ENCODE results near the gene ZNRF2. TPM values are rescaled to one million over a fixed set of nuclear protein-coding genes. Genes with fewer than 3 reads are reported as not detected.
"Not testable (repeated sequence)": the region's sequence is repeated elsewhere in the genome, so short reads cannot be mapped to it uniquely, and the experiment has no call there.

ZNRF2 gene
- polyA plus RNA-seq, 1 donor = 11.7 TPM

DNA sequence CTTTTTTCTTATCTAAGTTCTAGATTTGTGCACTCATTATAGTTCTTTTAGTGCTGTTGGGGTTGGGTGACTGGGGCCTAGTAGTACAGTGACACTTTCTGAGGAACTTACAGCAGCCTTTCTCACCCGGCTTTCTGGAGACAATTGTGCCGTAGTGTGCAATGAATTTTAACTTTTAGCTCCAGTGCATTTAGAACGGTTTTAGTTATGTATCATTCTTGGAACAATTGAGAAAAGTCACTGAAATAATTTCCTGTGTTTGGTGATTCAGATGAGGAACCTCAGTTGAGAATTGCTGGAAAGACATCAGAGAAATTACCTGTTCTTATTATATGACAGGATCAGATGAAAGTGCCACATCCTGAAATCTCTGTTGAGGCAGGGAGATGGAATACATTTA is 3.2 kb downstream of the ZNRF2 start:
- DNase-seq (ENCODE audit: low read depth) = not testable (repeated sequence)

DNA sequence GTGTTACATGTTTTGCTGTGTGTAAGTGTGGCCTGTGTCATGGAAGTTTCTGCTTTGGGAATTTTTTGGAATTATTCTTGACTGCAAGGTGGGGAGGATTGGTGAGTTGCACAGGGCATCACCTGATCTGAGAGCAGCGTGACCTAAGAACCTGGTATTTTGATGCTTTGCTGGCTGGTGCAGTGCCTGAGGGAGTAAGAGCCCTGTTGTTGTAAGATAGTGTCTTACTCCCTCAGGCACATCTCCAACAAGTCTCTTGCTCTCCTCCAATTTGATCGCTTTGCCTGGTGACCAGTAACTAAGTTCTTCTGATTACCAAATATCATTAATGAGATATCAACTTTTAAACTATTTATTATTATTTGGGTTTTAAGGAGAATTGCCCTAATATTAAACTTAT is 5.2 kb downstream of the ZNRF2 start:
- not testable (repeated sequence) for DNase-seq (ENCODE audit: low read depth)

DNA sequence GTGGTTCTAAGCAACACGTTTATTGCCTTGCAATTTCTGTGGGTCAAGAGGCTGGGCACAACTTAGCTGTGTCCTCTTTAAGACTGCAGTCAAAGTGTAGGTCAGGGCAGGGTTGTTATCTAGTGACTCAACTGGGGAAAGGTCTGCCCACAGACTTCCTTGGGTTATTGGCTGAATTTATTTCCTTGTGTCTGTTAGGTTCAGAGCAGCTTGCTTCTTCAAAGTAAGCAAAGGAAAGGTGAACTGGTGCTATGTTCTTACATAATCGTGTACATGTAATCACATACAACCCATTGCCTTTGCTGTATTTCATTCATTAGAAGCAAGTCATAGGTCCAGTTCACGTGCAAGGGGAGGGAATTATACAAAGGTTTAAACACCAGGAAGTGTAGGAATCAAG is 5.9 kb downstream of the ZNRF2 start:
- not testable (repeated sequence) for DNase-seq (ENCODE audit: low read depth)

DNA sequence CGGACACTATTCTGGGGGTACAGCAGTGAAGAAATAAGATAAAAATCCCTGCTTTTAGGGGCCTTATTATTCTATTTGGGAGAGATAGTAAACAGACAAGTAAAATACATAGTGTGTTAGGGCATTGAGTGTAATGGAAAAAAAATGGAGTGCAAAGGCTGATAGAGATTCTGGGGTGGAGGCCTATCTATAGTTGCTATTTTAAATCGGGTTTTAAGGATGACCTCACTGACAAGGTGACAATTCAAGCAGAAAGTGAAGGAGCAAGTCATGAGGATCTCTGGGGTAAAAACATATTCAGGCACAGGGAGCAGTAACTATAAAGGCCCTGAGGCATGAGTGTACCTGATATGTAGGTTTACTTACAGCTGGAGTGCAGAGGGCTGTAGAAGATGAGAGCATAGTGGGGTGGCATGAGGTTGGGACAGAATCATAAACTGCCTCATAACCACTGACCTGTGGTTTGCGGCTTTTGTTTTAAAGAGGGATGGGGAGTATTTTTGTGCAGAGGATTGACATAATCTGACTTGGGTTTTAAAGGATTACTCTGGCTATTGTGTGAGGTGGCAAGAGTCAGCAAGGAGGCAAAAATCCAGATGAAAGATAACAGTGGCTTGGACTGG is 8.1 kb downstream of the ZNRF2 start:
- not testable (repeated sequence) for DNase-seq (ENCODE audit: low read depth)

DNA sequence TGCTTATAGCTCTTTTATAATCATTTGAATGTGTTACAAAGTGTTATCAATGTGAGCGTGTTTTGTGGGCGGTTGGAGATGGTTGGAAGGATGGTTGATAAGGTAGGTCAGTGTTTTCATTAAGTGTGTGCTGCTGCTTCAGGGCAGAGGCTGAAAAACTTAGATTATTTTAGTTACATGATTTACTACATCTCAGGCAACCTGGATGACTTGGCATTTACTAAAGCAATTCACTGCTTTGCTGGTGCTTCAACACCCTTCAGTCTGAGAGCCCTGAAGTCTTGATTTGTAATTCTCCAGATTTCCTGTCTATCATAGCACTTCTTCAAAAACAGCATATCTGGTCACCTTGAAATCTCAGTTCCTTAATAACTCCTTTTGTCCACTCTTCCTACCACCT is 11.9 kb downstream of the ZNRF2 start:
- not testable (repeated sequence) for DNase-seq (ENCODE audit: low read depth)

DNA sequence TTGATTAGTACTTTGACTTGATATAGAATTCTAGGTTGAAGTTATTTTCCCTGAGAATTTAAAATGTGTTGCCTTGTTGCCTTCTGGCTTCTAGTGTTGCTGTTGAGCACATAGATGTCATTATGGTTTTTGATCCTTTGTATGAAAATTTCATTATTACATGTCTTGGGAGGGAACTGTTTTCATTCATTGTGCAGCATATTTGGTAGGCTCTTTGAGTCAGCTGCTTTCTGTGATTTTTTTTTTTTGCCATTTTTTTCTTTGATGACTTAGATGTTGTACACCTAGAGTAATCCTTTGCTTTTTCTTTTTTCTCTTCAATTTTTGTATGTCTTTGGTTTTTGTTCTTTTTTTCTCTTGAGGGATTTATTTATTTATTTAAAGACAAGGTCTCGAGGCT is 13.1 kb downstream of the ZNRF2 start:
- not testable (repeated sequence) for DNase-seq (ENCODE audit: low read depth)

DNA sequence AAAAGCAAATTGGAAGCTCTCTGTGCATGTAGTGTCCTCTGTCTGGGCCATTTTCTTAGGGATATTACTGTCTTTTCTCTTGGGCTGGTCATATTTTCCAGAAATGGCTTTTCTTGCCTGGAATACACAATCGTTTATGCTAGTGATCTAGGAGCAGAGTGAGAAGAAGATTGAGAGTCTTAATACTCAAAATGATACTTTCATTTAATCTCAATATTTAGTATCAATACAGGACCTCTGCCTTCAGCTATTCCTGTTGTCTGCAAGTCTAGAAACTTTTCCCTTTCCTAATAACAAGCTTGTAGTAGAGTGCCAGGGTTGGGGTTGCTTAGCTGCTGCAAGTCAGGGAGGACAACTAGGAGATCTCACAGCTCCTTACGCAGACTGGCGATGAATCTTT is 14.0 kb downstream of the ZNRF2 start:
- DNase-seq (ENCODE audit: low read depth) = not testable (repeated sequence)

DNA sequence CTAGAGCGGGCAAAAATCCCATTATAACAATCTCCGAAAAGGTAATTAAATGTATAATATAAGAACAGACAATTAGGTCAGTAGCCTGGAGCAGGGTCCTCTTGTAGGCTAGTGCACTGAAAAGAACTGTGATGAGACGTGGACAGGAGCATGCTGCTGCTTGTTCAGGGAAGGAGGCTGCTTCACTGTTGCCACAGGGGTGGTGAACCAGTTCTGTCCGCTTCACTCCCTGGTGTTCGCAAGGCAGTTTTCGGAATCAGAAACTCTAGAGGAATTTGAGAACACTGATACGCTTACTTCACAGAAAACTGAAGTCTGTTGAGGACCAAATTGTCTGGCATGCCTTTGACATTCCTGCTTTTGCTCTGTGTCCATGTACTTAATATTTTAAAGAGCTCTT is 17.4 kb downstream of the ZNRF2 start:
- no peak for DNase-seq (ENCODE audit: low read depth)

DNA sequence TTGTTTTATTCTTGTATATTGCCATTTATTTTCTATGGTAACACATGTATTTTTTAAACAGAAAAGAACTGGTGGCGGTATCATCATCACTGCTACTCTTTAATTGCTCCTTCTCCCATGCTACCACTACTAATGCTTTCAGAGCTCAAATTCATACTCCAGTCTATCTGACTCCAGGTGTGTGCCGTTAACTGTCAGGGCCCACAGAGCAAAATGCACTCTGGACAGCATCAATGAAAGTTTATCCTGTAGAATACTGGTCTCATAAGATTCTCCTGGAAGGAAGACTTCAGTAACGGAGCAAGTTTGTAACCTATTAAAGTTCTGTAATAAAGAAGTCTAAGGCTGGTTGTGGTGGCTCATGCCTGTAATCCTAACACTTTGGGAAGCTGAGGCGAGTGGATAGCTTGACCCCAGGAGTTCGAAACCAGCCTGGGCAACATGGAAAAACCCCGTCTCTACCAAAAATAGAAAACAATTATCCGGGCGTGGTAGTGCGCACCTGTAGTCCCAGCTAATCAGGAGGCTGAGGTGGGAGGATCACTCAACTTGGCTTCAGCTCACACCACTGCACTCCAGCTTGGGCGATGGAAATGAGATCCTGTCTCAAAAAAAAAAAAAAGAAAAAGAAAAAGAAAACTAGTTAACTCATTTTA is 18.4 kb downstream of the ZNRF2 start:
- DNase-seq (ENCODE audit: low read depth) = no peak

DNA sequence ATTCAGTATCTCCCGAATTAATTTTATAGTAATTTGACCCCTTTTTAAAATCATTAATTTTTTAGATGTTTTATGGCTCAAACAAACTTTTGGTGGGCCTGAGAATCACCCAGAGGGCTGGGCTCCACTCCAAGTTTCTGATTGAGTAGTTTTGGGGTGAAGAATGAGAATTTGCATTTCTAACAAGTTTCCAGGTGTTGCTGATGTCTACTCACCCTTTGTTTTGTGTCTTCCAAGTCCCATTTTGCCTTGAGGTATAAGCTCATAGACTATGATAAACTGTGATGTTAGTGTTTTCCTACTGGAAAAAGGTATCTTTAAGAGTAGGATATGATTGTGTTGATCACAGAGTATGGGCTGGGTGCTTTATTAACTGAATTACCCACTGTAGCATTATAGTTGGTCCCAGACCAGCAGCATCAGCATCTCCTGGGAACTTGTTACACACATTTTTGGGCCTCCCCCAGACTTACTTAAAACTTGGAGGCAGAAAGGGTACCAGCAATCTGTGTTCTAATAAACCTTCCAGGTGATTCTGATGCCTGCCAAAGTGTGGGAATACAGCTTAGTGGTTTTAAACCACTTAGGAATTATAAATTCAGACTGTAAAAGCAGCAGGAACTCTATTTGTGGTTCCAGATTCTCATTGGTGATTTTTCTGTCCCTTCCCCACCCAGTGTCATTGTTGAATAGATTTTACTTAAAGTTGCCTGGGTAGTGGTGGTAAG is 19.1 kb downstream of the ZNRF2 start:
- no peak for DNase-seq (ENCODE audit: low read depth)

DNA sequence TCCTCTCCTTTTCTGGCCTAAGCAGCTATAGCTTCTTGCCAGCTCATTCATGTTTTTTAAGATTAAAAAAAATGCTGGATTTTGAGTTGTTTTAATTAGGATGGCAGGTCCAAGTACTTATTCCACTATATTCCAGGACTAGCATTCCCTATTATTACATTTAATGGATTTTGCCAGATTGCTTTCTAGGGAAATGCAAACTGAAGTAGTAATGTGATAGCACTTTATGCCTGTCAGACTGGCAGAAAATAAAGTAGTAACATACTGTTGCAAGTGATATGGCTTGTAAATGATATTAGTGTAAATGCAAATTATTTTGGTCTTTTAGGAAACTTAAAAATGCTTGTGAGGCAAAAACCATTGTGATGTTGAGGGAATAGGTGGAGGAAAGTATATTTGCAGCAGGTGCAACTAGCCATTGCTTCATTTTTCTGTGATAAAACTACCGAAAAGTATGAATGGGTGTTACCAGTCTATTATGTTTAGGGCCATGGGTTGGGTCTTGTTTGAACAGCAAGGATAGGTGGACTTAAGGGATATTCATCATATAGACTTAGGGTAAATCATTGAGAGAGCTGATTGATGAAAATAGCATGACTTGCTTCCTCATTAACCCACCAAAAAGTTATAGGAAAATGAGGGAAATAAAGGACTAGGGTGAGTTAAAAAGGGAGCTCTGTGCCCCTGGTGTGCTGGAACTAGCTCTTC is 19.9 kb downstream of the ZNRF2 start:
- no peak for DNase-seq (ENCODE audit: low read depth)

DNA sequence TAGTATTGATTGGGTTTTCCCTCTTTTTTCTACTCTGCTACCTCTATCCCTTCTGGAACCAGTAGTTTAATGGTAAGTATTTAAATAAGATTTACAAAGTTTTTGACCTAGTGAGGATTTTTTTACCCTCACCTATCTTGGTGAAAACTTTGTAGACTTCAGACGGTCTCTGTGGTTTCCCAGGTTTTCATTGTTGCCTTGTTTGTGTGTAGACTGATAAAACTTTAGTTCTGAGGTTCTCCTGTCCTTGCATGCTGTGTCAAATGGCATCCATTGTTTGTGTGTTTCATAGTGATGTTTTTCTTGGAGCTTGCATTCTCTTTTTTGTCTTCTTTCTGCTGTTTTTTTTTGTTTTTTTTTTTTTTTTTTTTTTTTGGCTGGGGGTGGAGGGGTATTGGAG is 22.6 kb downstream of the ZNRF2 start:
- DNase-seq (ENCODE audit: low read depth) = no peak

DNA sequence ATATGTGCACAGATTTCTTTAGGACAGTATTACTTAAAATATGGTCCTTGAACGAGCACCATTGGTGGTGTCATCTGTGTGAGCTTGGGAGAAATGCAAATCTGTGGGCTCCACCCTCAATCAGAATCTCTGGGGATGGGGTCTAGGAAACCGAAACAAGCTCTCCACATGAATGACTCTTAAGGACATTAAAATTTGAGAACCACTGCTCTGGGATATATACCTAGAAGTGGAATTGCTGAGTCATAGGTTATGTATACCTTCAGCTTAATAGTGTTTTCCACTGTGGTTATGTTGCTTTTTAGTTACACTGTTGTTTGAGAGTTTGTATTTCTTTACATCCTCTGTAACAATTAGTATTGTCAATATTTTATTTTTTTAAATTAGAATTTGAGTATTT is 24.0 kb downstream of the ZNRF2 start:
- DNase-seq (ENCODE audit: low read depth) = no peak

DNA sequence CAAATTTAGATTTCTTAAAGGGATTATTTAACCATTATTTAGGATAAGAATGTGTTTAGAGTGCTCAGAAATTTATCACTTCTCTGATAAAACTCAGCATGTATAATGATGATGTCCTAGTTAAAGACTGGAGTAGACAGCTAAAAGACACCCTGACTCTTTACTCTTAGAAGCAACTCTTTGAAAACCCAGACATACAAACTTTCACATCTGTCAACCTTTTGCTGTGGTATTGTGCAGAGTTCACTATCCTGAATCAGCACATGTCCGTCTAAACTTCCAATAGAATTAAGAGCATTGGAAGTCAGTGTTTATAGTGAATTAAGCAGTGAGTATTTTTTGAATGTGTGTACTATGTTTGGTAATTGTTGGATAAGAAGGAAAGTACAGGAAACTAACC is 24.9 kb downstream of the ZNRF2 start:
- no peak for DNase-seq (ENCODE audit: low read depth)

DNA sequence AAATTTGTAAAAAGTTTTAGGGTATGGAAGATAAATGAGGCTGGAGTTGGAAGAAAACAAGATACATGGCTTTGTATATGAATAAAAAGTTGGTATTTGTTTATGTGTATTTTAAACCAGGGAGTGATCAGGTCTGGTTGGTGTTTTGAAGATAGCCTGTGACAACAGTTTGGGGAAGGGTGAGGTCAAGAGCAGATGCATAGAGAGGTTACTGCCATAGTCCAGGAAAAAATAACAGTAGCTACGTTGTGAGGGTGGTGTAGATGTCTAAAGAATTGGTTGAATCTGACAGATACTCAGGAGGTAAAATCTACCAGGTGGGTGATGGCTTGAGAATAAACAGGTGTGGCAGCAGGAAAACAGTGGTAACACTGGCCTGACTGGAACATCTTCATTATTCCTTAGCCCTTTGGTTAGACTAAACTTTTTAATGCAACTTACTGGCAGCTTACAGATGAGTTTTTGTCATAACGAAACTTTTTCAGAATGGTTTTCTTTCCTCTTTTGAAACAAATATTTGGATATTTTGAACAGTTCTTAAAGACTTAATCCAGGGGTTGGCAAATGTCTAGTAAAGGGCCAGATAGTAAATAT is 25.5 kb downstream of the ZNRF2 start:
- no peak for DNase-seq (ENCODE audit: low read depth)

DNA sequence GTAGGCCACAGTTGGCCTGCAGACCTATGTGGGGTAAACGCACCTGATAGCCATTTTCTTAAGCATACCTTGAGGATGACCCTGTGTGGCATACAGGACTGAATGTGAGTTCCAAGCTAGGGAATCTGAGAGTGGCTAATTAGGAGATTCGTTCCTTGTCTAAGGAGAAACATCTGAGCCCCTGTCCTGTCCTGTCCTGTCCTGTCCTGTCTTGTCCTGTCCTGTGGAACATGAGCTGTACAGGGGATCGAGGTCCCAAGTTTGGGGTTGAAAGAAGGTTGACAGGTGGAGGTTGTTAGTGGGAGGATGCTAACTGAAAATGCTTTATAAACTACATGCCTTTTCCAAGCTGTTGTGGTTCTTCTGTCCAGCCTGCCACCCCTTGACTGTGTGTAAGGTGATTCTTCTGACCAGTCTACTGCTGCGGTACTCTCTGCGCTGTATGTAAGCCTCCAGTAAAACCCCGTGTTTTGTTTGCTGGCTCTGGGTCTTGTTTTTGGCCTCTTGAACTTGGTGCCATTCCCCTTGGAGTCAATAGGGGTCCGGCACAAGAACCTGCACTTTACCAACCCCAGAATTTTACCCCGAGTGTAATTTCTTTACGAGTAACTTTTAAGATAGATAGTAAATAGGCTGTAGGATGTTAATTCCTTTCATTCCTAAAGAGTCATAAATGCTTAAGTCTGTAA is 26.4 kb downstream of the ZNRF2 start:
- no peak for DNase-seq (ENCODE audit: low read depth)

DNA sequence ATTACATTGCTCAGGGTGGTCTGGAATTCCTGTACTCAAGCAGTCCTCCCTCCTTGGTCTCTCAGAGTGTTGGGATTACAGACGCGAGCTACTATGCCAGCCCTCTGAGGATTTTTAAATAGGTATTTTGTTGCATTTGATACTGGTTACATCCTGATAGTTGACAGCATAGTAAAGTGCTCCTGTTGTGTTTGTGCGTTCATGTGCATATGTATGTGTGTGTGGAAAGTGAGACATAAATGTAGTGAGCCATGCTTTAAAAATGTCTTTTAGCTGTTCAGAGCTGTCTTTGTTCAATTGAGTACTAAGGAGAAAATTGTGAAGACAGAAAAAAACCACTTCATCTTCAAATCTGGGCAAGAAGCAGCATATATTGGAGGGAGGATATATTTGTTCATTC is 27.8 kb downstream of the ZNRF2 start:
- no peak for DNase-seq (ENCODE audit: low read depth)

DNA sequence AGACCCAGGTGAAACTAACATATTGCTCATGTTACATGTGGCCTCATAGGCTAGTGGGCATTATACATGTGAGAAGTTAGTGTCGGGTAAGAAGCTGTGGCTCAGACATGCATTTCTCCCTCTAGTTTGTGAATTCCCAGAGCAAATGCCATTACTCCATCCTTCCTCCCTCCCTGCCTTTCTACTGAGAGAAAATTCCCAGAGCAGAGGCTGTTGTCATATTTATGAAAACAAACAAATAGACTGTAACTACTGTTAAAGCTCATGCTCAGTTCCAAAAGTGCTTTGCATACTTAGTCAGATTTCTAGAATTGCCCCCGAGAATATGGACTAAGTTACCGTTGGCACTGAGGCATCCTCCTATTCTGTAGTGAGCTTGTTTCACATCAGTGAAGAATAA is 29.0 kb downstream of the ZNRF2 start:
- DNase-seq (ENCODE audit: low read depth) = no peak

DNA sequence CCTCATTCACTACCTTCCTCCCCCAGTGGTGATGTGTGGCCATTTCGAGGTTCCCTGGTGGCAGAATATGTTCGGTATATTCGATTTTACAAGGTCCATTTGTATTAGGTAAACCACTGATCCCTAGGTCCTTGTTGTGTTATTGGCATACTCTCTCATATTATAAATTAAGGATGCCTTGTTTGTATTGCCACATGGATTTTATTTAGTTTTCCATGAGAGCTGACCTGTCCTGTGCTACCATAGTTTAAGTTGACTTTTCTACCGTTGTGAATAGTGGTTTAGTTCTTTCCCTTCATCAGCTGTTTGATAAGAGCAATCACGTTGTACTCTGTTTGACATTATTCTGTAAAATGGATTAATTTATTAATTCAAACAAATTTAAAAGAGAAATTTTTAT is 29.4 kb downstream of the ZNRF2 start:
- no peak for DNase-seq (ENCODE audit: low read depth)

DNA sequence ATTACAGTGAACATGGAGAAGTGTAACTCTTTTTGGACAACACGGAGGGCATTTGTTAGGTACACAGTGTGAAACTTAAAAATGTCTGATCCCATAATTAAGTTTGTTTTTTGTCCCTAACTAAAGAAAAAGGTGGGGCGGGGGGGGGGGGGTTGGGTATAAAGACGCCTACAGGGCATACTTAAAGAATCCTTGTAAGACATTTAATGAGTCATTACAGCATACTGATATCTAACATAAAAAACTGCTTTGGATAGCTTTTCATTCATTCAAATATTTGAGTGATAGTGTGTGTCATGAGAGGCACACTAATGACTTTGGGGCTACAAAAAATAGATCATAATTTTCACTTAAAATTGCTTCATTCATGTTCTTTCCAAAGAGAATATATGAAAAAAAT is 31.2 kb downstream of the ZNRF2 start:
- no peak for DNase-seq (ENCODE audit: low read depth)

DNA sequence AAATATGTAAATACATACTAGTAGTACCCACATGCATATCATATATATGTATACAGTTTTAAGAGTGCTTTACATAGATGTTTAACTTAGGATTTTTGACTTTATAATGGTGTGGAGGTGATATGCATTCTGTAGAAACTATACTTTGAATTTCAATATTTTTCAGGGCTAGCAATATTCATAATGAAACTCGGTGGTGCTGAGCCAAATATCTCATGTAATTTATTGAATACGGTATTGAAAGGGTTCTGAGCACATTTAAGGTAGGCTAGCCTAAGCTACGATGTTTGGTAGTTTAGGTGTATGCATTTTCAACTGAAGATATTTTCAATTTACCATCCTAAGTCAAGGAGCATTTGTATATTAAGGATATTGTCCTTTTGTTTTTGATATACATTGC is 36.0 kb downstream of the ZNRF2 start:
- DNase-seq (ENCODE audit: low read depth) = no peak
